Stimulated activated CD8-positive, alpha-beta memory T cell treated with anti-CD3 and anti-CD28 coated beads, Interleukin-7, amount 100 ng/mL, for 1 hour (primary cell): ENCODE results near the gene FDXR.

Experiments used
- DNase-seq, 2 donors: peaks; one replicate each; pipeline ENCODE4 v3.0.0-alpha.2; 2020; ENCODE audit warnings: low read depth in 2 of 2

Gene FDXR

DNA sequence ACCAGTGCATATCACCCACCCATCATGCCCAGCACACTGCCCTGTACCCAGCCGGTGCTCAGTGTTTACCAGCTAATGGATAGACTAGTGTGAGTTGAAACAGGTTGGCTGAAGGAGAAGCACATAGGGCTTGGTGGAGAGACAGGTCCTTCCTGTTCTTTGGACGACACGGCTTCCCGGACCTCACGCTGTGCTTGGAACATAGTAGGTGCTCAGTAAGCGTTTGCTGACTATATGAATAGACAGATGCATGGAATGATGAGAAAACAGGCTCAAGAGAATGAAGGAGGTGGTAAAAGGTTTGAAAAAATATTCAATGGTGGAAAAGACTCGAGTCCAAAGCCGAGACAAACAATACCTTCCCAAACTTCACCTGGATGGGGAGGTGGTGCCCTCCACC, 27.4 kb upstream of the FDXR start:
- DNase-seq, result no peak

DNA sequence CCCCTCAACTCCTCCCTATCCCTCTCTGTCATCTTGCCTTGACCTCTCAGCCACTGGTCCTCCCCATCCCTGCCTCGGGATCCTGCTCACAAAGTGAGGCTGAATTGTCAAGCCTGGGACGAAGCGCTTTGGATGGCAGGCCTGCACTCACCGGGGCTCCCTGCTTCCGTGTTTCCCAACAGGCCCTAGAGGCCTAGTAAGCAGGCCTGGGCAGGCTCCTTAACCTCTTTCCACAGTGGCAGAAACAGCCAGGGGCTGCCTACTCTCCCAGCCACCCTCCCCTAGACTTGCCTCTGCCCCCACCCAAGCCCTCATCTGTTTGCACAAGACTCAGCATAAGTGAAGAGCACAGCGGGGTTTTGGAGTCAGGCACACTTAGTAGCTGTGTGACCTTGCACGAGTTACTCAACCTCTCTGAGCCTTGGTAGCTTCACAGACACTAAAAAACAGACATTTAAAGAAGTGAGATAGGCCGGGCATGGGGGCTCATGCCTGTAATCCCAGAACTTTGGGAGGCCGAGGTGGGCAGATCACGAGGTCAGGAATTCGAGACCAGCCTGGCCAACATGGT, 25.7 kb upstream of the FDXR start:
- DNase-seq, result no peak

DNA sequence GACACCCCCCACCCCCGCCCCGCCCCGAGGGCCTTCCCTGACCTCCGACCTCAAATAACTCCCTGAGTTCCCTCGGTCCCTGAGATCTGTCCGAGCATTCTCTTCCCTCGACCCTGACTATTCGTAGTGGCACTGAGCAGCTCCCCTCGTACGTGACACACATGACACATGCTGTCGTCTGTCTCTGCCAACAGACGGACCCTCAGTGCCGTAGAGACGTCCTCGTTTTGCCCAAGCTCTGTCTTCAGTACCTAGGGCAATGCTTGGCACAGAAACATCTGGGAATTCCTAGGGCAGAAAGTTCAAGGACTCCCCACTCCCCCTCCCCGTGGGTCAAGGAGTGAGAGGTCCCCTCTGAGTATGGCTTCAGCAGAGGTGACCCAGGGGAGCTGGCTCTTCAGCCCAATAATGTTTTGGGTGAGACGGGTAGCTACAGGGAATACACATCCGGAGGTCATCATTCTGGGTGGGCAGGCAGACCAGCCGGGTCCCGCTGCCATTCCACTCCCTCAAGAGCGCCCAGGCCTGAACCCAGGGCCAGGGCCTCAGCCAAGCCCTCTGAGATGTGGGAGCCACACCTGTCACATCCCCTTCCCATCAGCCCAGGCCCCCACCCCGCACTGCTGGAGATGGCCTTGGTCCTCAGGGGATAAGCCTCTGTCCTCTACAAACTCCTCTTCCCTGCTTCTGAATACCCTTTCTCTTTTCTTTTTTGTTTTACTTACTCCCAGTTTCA, 21.3 kb upstream of the FDXR start:
- no peak for DNase-seq

DNA sequence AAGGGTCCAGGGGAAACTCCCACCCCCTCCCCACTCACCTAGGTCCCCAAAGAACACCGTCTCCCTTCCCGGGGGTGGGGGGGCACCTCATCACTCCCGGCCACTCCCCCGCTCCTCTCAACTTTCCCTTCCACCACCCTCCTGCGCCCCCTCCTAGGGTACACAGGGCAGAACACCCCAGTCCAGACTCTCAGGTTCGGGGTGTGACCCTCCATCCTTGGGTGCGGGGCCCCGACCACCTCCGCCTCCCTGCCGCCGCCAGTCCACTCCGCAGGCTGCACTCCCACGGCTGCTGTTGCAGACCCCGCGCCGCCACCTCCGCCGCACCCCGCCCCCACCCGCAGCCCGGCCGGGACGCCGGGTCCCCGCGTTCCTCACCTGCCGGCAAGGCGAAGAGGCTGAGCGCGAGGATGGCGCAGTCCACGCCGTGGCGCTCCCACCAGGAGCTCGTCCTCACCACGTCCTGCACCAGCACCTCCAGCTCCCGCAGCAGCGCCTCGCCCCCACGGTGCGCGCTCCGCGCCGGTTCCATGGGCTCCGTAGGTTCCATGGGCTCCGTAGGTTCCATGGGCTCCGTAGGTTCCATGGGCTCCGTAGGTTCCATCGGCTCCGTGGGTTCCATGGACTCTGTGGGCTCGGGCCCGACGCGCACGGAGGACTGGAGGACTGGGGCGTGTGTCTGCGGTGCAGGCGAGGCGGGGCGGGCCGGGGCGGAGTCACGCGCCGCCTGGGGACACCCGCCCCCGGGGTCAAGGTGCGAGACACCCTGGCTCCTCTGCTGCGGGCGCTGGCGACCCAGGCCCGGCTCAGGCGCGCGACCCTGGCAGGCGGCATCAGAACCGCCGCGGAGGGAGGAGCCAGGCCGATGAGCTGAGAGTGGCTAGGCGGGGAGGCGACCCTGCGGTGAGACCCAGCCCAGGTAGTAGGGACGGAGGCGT, 20.4 kb upstream of the FDXR start, which contains the start of gene FADS6:
Gene FADS6, minus strand, starts transcription at position 660 of the 938 bp plus-strand sequence. Its CDS starts 38 bp downstream, at position 622.
- DNase-seq, result no peak

DNA sequence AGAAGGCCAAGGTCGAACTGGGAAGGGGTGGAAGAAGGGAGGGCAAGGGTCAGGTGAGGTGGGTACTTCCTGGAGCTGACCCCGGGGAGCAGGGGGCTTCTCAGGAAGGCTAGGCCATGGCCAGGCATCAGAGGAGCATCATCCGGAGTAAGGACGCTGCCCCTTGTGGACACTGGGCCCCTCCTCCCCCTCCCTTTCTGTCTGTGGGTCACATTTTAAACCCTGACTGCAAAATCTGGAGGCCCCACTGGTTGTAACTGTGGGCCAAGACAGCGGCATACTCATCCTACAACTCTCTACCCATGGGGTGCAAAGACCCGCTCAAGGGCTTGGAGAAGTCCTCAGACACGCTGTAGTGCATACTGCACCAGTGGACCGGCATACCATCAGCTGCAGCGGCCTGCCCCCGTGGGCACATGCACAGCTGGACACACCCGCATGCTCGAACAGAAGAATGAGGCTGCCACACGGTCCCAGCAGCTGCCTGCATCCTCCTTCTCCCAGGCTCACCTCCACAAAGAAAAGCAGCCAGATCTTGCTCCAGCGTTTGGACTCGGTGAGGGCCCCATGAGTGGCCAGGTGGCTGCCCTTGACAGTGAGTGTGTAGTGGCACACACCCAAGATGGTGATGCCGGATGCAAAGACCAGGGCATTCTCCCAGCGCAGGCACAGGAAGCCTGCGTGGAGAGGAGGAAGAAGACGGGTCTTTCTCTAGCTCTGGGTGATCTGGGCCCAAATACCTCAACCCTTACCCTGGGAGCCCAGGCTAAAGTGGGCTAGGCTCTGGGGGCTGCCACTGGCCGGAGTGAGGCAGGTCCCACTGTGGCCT, 19.4 kb upstream of the FDXR start:
- no peak for DNase-seq

DNA sequence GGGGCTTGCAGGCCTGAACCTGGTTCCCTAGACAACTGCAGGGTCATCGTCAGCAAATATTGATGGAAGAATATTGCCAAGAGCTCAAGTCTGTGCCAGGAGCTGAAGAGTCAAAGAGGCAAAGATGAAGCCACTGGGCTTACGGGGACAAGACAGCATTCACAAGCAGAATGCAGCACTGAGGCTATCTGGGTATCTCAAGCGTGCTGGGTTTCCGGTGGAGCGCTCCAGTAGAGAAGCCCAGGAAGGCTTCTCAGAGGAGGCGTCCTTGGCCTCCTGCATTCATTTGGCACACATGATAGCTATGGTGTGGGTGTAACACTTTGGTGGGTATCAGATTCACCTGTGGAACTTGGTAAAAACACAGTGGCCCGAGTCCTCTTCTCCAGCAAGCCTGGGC, 17.8 kb upstream of the FDXR start:
- DNase-seq, result no peak

DNA sequence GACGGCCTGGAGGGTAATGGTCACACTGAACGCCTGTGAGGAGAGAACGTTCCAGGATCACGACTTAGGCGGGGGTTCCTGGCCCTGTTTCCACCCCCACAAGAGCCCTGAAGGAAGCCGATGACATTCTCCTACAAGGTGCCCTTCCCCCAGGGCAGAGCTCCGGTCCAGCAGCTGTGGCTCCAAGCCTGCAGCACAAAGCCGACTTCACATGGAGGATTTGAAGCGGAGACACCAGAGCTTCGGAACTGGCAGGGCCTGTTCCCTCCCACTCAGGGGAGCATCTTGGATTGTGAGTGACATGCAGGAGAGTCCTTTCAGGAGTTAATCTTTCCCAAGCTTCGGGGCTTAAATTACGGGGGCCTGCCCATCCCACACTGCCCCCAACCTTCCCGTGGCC, 15.7 kb upstream of the FDXR start:
- DNase-seq, result no peak

DNA sequence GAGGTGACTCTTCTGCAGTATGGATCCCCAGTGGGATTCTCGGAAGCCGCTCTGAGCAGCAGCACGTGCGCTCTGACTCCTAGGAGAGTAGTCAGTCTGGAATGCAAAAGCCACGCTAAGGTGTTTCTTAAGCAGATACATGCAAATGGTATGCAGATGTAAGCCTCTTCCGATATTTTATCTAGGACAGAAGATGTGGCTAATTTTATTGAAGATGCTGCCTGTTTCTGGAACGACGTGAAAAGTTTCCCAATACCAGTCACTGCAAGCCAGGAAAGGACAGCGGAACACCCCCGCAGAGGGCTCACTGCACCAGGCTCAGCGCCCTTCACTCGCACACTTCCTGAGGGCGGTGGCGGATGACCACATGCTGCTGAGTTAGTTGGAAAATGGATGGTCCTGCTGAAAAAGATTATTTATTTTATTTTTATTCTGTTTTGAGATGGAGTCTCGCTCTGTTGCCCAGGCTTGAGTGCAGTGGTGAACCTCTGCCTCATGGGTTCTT, 10.5 kb upstream of the FDXR start:
- no peak for DNase-seq

DNA sequence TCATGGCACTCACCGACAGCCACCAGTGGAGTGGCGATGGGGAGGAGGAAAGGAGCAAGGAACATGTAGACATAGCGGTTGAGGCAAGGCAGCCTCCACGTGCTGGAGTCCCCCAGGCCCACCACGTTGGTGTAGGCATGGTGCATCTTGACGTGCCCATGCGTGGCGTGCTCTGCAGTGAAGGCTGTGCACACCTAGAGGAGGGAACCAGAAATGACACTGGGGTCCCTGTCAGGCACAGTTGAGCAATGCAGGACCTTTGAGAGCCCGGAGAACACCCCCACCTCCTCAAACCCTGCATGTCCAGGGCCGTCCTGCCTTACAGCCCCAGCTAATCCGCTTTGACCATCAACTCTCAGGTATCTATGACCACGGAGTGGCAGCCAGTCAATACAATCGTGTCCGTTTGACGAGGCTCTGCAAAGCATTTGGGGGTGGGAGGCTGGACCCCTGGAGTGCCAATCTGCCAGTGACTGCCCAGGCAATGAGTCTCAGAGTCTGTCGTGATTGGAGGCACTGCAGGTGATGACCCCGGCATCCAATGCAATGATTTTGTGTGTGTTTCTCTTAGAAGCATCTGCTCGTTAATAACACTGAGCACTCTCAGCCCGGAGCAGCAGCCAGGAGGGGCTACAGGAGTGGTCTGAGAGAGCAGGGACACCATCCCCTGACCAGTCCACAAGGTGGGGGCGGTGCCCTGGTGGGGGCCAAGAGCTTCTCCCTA, 9.9 kb upstream of the FDXR start:
- DNase-seq, result no peak

DNA sequence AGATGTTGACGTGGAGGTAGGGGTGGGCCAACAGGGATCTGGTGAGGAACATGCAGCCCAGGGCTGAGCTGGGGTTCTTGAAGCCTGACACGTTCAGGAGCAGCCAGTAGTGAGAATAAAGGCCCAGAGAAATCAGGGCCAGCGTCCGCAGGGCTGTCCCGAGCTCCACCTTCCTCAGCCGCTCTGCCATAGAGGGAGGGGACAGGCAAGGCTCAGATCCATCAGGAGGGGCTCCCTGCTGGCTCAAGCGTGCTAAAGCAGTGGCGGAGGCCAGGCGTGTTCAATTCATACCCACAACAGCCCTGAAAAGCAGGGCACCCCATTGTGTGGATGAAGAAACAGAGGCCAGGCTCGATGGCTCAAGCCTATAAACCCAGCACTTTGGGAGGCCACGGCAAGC, 8.3 kb upstream of the FDXR start:
- DNase-seq, result no peak

DNA sequence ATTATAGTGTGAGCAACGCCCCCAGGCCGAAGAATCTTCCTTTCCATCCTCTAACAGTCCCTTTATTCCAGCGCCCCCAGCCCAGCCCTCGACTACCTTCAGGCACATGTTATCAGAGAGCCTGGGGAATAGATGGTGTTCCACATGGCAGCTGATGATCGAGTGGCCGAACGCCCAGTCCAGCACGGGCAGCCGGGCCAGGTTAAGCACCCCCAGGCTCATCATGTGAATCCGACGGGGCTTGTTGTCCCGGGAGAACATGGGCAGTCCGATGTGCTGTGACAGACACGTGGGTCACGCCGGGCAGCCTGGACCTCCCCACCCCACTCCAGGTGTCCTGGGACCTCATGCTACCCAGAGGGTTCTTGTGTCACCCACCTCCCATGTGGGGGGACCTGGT, 6.5 kb upstream of the FDXR start:
- DNase-seq, result no peak

DNA sequence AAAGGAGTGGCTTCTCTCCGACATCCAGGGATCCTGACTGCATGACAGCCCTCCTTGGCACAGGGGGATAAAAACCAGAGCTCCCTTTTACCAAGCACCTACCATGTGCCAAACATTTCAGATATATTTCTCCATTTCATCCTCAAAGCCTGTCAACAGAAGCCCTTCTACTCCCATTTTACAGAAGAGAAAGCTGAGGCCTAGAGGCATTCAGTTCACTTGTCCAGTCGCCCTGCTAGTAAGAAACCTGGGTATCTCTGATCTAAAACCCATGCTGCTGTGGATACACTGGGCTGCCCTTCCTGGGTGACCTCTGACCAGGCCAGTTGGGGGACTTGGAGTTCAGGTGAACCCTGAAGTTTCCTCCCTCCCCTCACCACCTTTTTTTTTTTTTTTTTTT, 5.9 kb upstream of the FDXR start:
- no peak for DNase-seq

DNA sequence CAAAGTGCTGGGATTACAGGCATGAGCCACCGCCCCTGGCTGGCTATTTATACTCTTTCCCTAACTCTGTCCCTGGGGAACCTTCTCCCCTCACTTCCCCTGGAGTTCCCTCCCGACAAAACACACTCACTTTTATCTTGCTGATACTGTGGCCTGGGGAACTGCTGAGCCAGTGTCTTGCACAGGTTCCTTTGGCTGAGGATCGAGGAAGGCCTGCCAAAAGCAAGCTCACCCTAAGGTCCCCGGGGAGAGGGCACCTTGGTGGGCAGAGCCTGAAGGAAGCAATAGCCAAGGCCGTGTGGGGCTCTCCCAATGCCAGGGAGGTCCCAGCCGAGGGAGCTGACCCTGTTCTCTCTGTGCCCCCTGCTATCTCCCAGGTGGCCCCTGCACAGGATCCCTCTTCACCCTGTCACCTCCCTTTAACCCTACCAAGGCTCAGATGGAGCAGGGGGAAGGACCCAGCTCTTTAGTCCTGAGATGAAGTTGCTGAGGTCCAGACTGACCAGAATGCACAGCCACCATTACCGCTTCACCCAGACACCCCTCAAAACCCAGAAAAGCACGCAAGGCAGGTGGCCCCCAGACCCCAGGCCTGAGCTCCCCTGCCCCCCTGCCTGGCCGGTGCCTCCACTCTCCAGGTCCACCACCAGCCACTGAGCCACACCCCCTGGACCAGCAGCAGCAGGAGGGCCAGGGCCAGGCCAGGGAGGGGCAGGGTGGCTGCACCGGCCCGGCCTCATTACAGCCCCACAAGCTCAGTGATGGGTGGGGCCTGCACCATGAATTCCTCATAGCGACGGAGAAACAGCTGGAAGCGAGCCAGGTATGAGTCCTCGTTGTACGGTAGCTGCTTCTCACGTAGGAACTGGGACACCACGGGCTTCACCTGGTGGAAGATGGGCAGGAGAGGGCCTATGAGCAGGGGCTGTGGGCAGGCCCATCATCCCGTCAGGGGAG, 5.1 kb upstream of the FDXR start:
- DNase-seq, result no peak

DNA sequence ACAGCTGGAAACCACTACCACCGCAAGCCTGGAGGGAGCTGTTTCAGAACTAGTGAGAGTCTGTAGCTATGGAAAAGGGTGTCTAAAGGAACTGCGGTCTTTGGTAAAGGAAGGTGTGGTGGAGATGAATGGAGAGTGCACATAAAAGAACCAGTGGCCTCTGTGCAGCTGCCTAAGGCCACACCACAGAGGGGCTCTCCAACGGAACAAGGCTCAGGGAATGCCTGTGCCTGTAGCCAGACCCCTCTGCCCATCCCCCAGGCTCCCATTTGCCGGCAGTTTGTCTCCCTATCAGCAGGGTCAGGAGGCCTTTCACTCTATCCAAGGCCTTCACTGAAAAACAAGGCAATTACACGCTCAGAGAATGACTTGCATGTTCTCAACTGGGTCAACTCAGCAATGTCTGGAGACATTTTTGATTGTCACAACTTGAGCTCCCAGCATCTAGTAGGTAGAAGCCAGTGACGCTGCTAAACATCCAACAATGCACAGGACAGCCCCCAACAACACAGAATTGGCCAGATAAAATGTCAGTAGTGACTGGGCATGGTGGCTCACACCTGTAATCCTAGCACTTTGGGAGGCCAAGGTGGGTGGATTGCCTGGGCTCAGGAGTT, 3.3 kb upstream of the FDXR start:
- no peak for DNase-seq

DNA sequence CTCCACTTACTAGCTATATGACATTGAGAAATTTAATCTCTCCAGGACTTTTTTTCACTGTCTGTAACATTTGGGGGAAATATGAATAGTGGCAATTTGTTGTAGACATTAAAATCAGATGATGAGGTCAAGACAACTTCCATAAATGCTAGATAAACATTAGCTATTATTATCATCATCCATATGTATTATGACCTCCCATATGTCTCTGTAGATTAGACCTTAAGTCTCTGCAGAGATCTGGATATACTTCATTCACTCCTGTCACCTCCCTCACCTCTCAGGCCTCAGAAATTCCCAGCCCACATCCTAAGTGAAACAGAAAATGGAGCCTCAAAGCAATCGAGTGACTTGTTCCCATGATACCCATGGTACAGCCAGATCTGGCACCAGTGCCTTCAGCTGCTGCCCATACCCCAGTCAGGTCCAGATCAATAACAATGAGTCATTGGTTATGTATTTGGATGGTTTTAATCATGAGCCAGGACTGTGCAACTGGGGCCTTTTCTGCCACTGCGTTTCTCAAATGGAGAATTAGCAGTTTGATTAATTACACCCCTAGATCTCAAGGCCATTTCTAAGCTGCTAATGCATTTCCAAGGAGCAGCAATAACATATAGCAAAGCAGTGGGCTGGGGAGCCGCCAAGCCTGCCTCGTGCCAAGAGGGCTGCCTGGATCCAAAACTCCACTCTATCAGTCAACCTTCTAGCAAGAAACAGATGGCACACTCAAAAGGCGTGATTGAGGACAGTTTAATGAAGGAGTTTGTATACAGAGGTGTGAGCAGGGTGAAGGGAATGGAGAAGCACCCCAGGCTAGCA, 2.6 kb upstream of the FDXR start:
- DNase-seq, result no peak

DNA sequence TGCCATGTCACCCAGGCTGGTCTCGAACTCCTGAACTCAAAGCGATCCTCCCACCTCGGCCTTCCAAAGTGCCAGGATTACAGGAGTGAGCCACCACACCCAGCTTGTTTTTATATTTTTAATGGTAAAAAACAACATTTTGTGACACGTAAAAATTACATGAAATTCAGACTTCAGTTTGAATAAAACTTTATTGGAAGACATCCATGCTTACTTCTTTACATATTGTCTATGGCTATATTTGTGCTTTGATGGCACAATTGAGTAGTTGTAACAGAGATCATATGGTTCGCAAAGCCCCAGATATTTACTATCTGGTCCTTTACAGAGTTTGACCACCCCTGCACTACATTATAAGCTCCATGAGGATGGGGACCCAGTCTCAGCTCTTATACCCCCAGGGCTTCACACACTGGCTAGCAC, 1.8 kb upstream of the FDXR start:
- no peak for DNase-seq

DNA sequence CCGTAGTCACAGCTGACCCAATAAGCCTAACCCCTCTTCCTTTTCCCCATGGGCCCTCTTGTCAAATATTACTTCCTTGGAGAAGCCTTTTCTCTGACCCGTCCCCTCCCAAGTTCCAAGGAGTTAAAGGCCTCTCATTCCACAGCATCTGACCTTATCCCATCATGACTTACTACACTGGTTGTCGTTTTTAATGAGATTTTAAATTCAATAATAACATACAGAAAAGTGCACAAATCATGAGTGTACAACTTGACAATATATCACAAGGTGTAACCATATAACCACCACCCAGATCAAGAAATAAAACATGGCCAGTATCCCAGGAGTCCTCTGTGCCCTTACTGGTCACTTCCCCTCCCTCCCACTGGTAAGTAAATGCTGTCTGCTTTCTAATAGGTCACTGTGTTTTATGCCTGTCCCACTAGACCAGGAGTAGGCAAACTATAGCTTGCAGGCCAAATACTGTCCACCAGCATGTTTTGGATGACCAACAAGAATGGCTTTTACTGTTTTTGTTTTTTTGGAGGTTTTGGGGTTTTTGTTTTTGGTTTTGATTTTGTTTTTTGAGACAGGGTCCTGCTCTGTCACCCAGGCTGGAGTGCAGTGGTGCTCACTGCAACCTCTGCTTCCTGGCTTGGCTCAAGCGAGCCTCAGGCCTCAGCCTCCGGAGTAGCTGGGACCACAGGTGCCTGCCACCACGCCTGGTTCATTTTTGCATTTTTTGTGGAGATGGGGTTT, 1.2 kb upstream of the FDXR start:
- DNase-seq, result no peak
